HG03378 (cell line): ENCODE results near the gene NBAS.
A peak's percentile ranks its signal among the peaks of the same experiment; 100 is the strongest.
"Not testable (repeated sequence)": the region's sequence is repeated elsewhere in the genome, so short reads cannot be mapped to it uniquely, and the experiment has no call there.

Source experiments
- ATAC-seq: cut with Tn5 transposase; IDR thresholded peaks from one replicate; pipeline ENCODE4 v1.9.1; 2021; ENCODE audit warnings: mild to moderate bottlenecking, moderate library complexity; ENCODE audit not compliant: unreplicated experiment

The NBAS gene

GRCh38 chr2:15561574-15562344 is 625 bp upstream of the NBAS start:
- peak; percentile 26 for ATAC-seq

- ATAC-seq, result peak; percentile 43
These were observed 770 bp downstream of the NBAS start for GRCh38 chr2:15560140-15560987.

- ATAC-seq, result no peak
These were observed 1.6 kb downstream of the NBAS start for GRCh38 chr2:15559379-15560139.

DNA sequence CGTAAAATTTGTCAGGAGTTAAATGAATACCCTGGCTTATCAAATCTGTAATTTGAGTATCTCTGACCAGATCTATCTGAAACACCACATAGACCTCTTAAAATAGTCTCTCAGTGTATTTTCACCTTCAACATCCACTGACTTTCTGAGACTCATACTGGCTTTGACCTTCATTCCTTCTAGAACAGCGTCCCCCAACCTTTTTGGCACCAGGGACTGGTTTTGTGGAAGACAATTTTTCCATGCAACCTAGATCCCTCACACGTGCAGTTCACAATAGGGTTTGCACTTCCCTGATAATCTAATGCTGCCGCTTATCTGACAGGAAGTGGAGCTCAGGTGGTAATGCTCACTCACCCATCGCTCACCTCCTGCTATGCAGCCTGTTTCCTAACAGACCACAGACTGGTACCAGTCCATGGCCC is 3.2 kb downstream of the NBAS start:
- no peak for ATAC-seq

- ATAC-seq, result no peak
These were observed 4.7 kb downstream of the NBAS start for GRCh38 chr2:15556311-15556930.

DNA sequence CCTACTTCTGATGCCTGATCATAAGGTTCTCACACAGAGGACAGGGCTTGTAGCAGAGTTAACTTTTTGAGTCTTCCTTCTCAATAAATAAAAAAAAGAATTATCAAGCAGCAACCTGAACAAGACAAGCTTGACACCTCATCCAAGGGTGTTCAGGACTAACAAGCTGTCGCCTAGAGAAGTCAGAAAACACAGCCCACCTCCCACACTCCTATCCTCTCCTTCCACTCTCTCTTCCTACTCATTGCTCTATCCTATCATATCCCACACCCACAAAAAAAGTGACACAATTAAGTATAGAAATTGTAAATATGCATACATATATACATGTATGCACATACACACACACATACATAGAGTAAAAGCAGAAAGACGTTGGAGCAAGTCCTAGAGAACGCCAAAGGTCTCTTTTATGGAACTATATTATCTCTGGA is 5.4 kb downstream of the NBAS start:
- ATAC-seq, result no peak

GRCh38 chr2:15554525-15555218 is 6.5 kb downstream of the NBAS start:
- ATAC-seq, result no peak

DNA sequence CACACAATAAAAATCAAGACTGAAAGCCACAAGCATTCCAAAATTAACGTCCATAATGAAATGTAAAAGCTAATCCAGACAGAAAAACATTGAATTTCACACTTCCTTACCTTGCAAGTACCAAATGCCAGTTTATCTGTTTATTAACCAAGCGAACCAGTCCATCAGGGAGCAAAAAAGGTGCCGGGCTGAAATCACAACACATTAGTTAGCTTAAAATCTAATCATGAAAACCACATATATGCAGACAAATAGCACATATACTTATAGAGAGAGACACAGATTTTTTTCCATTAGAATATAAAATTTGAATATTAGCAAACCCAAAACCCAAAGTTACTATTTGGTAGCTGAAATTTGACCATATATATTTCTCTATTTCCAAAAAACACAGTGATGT is 7.2 kb downstream of the NBAS start:
- no peak for ATAC-seq

- ATAC-seq, result no peak
These were observed 7.6 kb downstream of the NBAS start for GRCh38 chr2:15553519-15553918.

GRCh38 chr2:15548974-15549373 is 12.2 kb downstream of the NBAS start:
- no peak for ATAC-seq

DNA sequence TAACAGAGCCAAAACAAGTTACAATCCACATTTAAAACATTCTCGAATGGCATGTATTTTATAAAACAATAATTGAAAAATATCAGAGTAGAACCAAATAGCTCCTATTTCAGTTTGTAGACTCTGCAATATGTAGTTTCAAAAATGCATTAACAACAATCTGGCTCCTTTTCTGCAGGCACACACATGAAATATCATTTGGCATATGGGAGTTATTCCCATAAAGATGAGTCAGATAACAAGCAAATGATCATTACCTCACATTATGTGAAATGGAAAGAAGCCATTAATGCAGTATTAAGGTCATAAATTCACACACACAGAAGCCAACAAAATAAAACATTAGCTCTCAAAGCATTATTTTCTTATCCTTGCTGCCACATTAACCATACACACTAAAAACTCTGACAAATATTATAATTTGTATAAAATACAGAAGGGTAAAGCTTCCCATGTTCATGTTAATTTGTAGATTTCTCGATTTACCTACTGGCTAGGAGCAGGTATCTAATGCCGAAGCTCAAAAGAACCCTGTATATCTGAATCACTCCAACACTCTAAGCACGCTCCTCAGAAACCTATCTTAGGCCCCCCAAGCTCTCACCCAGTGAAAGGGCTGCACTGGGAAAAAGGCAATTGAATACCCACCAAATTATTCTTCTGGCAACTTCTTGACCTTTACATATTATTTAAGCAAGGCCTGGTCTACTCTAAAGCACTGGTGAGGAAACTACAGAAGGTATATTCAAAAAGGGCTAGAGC is 13.8 kb downstream of the NBAS start:
- ATAC-seq, result no peak

DNA sequence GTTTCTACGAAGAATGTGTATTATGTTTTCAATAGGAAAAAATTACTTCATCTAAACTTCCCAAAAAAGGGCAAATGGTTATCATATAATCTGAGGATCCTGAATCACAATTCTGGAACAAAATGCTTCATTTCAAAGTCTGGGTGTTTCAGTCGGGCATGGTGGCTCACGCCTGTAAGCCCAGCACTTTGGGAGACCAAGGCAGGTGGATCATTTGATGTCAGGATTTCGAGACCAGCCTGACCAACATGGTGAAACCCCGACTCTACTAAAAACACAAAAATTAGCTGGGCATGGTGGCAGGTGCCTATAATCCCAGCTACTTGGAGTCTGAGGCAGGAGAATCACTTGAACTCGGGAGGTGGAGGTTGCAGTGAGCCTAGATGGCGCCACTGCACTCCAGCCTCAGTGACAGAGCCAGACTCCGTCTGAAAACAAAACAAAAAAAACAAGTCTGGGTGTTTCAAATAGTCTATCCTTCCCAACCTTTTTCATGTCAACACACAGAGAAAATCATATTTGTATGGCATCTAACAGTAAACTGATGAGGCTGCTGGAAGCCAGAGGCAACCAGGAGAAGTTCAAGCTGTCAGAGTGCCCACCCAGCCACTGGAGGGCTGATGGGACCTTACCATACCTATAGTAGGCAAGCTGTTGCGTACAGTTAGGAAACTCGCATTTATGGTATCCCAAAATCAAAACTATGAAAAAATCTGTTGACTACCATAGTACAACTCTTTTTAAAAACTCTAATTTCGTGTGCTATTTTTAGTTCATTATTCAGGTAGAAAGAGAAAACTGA is 14.6 kb downstream of the NBAS start:
- ATAC-seq, result no peak

DNA sequence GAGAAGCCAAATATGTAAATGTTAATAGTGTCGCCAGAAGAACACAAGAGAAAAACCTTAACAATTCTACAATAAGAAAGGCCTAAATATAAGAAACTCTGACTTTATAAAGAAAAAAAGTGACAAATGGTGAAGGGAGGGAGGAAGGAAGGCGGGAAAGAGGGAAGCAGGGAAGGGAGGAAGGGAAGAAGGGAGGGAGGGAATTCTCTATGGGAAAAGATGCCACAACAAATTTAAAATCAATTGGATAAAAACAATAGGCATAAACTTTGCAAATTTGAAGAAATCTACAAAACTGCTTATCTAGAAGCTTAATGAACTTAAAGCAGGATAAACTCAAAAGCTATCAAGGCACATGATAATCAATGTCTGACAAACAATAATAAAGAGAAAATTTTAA is 16.9 kb downstream of the NBAS start:
- ATAC-seq, result no peak

DNA sequence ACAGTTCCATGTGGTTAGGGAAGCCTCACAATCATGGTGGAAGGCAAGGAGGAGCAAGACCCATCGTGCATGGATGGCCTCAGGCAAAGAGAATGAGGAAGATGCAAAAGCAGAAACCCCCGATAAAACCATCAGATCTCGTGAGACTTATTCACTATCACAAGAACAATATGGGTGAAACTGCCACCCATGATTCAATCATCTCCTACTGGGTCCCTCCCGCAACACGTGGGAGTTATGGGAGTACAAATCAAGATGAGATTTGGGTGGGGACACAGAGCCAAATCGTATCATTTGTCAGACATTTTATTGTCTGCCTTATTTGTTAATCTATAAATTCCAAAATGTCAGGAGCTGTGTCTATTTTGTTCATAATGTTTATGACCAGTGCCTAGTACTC is 17.6 kb downstream of the NBAS start:
- ATAC-seq, result no peak

GRCh38 chr2:15543053-15543452 is 18.1 kb downstream of the NBAS start:
- no peak for ATAC-seq

- ATAC-seq, result not testable (repeated sequence)
These were observed 18.9 kb downstream of the NBAS start for GRCh38 chr2:15542269-15542668.

- not testable (repeated sequence) for ATAC-seq
These were observed 20.6 kb downstream of the NBAS start for GRCh38 chr2:15540523-15540922.

GRCh38 chr2:15539999-15540398 is 21.1 kb downstream of the NBAS start:
- ATAC-seq, result peak; percentile 91

DNA sequence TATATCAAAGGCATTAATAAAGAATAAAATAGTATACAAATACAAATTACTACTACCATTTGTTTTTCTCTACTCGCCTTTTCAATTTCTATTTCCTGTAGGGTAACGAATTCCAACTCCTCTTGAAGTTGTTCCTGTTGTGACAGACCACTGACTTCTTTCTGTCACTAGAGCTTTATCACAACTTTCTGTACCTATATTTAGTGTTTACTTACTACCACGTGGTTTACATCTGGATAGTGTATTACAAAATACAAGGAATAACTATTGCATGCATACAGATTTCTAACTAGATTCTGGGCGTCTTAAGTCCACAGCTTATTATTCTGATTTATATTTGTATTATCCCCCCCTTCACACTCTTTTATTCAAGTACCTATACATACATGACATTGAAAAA is 22.3 kb downstream of the NBAS start:
- no peak for ATAC-seq
